ENCODE data around the gene TMEM30A.

Gene TMEM30A

GRCh38 chr6:75291744-75292143, 7.2 kb upstream of the TMEM30A start:
- DNase-seq (ENCODE audit: low spot score) = no peak

DNA sequence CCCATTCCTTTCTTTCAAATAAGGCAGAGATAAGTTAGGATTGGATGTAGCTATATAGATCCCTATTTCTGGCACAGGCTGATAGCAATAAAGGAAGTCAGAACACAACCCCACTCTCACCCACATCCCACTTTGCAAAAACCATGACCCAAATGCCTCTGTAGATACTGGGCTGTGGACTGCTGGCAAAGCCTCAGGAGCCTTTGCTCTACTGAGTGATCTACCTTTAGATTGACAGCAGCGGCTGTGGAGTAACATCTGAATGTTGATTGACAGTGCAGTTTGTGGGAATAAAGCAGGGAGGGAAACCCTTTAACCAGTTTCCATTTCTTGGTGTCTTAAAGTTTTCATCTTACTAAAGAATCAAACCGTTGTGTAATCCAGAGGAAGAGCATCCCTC, 6.7 kb upstream of the TMEM30A start:
- no peak for DNase-seq (ENCODE audit: low spot score)

DNA sequence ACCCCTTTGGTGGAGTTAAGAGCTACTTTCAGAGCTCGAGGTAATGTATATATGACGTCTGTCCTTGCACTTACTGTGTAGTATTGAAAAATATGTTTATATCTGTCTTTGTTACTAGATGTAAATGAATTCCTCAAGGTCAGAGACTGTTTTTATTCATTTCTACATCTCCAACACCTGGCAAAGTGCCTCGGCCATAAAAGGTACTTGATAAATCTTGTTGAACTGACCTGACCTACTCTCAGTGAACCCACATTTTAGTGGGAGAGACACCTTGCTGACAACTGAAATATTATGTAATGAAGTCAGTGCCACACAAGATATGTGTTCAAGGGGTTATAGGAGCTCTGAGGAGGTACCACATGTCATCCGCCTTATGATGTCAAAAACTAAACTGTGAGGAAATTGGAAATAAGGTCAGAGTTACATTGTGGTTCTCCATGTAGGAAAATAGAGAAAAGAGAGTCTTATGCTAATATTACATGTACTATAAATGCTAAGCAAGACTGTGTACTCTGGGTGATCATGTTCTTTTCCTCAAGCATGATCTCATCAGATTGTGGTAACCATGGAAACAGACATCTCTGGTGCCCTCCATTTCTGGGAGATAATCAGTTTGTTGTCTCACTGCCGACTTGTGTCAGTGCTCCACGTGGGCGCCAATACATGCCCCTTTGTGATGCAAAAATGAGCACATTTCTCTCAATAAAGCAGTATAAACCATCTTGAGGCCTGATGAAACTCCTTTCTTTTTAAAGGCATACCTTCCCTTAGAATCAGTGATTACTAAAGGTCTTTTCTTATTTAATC, 5.7 kb upstream of the TMEM30A start:
- DNase-seq (ENCODE audit: low spot score) = no peak

GRCh38 chr6:75288023-75288422, 3.4 kb upstream of the TMEM30A start:
- no peak for DNase-seq (ENCODE audit: low spot score)

DNA sequence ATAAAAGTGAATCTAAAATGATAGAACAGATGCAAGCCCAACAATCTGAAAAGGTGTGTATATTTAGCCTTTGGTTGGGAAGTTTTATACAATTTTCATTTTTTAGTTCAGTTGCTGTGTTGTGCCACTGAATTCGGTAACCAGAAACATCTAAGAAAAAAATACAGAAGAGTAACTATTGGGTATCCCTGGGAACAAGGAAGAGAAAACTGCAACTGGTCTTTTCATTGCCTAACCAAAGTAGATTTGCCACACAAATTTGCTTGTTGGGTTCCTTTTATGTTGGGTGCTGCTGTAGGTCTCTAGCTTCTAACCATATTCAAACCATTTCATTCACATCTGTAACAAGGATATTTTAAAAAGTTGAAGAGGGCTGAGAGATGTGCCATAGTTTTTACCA, 2.8 kb upstream of the TMEM30A start:
- DNase-seq (ENCODE audit: low spot score) = no peak

DNA sequence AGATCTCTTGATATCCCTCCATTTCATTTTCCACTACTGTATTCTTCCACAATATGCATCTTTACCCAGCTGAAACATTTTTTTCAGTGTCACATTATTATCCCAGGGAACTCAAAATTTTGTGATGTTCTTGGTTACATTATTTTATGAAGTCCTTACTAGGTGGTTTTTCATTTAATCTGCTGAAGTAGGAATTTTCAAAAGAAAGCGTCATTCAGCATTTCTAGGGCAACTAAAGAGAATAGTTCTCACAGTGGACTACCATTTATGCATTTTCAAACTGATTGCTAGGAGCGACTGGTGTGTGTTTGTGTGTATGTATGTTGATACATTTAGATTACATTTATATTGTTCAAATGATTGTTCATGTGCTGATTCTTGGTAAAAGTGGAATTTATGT, 2.4 kb upstream of the TMEM30A start:
- no peak for DNase-seq (ENCODE audit: low spot score)

DNA sequence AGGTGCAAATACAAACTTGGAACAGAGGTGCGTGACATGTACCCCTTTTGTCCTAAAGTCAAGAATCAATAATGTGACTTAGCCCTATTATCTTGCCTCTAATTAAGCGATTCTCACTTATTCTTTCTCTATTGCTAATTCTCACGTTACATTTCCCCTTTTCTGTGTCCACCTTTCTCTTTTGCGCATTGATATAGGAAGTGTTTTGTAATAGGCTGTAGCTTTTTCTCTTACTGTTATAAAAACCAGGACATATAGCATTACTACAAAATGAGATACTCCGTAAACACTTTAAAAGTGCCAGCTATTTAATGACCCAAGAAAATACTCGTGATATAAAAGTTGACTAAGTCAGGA, 669 bp upstream of the TMEM30A start:
- no peak for DNase-seq (ENCODE audit: low spot score)

GRCh38 chr6:75283907-75284631, 523 bp downstream of the TMEM30A start:
- no peak for DNase-seq (ENCODE audit: low spot score)

- DNase-seq (ENCODE audit: low spot score) = no peak
Observed at GRCh38 chr6:75282706-75283105, 1.9 kb downstream of the TMEM30A start.

DNA sequence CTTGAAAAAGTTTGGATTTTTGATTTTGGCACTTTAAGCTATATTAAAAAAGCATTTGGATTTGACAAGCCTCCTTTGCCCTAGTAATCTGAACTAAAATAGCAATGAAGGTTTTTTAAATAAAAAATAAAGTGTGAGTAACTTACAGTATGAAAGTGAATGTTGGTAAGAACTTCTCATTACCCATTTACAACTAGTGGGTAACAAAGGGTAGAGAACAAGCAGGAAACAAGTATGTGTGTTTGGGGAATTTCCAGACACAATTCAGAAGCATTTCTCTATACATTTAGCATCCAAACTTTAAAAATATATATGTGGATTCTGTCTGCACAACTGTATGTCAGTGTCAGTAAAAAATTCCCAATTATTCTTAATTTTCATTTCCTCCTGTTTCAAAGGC, 2.9 kb downstream of the TMEM30A start:
- DNase-seq (ENCODE audit: low spot score) = no peak

DNA sequence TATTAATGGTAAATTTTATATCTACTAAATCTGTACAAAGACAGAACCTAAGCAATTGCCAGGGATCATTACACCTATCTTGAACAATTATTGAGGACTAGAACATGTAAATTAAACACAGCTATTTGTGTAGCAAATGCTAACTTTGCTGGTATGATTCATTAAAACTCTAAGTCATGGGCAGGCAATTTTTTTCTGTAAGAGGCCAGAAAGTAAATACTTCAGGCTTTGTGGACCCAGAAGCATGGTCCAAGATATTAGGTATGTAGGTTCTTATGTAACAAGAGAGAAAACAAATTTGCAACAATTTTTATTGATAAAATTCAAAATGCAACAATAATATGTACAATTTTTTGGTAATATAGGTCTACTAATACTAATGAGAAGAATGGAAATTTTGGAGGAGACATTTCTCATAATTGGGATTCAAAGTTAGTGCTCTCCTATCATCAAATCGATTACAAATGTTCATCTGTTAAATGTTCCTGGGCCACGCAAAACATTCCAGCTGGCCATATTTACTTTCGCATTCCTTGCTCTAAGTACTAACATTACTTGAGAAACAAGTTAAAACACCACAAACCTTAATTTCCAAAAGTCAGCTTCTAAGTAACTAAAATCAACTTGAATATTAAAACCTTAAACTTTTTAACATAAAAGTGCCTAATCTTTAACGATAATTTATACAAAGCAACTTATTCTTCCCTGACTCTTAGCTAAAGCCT, 4.3 kb downstream of the TMEM30A start:
- DNase-seq (ENCODE audit: low spot score) = no peak

DNA sequence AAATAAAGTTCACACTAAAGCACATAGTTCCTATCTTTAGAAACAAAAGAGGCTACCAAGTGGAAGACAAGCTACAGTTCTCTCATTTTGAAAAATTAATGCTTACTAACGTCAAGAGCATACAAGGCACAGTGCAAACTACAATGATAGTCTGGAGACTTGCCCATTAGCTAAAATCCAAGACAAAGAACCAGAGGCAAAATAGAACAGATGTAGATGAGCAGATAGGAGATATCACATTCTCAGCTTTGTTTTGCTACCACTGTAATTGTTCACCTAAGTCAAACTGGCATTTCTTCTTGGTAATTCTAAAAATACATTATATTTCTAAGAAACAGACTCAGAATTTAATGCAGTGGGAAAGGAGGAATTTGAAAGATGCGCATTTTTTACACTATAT, 5.2 kb downstream of the TMEM30A start:
- no peak for DNase-seq (ENCODE audit: low spot score)

DNA sequence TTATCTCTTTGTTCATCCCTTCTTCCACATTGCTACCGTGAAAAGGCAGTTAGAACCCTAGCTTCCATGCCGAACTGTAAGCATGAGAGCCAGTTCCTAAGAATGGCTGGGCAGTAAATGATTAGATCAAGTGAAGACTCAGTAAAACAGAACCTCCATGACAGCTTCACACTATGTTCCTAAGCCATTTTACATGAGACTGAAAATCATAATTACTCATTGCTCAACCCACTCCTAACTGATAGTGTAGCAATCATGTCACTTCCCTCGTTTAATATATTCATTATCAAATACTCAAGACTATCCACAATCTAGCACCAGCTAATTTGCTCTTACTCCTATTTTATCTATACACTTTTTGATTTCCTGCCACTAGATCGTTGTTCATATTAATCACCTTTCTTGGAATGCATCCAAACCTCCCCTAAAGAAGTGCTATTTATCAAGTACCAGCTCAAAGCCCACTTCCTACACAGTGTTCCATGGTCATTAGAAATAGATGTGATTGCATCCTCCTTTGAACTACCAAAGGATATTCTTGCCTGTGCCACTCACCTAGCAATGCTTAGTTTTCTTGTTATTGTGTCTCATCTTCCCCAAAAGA, 6.0 kb downstream of the TMEM30A start:
- no peak for DNase-seq (ENCODE audit: low spot score)

DNA sequence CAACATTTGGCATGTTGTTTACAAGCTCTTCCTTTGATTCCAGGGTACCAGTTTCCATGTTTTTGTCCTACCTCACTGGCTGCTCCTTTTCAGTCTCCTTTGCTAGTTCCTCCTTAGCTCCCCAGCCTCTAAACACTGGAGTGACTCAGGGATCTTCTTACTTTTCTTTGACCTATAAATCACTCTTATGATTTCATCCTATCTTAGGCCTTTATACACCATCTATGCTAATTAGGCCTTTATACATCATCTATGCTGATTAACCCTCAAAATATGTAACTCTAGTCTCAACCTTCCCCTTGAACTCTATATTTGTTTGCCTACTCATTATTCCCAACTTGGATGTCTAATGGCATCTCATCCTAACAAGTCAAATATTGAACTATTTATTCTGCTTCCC, 9.5 kb downstream of the TMEM30A start:
- no peak for DNase-seq (ENCODE audit: low spot score)

- no peak for DNase-seq (ENCODE audit: low spot score)
Observed at GRCh38 chr6:75273009-75273408, 11.6 kb downstream of the TMEM30A start.

GRCh38 chr6:75272145-75272840, 12.3 kb downstream of the TMEM30A start:
- DNase-seq (ENCODE audit: low spot score) = no peak

DNA sequence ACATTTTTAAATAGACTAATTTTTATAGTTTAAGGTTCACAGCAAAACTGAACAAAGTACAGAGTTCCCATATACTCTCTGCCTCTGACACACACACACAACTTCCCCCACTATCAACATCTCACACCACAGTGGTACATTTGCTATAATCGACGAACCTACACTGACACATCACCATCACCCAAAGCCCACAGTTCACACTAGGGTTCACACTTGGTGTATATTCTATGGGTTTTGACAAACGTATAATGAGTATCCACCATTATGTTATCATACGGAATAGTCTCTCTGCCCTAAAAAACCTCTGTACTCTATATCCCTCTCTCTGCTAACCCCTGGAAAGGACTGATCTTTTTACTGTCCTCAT, 15.6 kb downstream of the TMEM30A start:
- no peak for DNase-seq (ENCODE audit: low spot score)

DNA sequence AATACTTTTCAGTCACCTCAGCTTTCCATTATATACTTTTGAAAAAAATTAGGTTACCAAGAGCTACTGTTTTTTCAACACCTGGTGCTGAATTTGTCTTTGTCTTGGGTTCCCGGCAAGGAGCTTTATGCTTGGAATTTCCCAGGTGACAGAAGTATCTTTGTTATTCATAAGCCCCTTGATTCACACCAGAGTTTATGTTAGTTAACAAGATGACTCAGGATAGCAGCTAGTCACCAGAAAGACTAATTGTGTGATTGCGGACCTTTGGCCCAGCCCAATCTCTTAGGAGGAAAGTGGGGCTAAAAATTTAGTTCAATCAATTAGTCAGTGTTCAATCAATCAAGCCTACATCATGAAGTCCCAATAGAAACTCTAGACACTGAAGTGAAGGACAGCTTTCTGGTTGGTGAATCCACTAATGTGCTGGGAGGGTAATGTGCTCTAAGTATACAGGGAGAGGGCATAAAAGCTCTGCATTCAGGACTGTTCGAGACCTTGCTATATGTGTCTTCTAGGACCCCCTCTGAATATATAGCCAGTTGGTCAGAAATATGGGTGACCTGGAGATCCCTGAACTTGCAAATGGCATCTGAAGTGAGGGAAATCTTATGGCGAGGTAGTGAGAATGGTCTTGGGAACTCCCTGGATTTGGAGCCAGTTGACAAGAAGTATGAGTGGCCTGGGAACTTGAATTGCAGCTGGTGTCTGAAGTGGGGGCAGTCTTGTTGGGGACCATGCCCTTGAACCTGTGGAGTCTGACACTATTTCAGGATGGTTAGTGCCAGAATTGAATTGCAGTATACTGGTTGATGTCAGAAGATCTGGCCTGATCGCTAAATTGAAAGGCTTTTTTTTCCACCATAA, 16.2 kb downstream of the TMEM30A start:
- no peak for DNase-seq (ENCODE audit: low spot score)

DNA sequence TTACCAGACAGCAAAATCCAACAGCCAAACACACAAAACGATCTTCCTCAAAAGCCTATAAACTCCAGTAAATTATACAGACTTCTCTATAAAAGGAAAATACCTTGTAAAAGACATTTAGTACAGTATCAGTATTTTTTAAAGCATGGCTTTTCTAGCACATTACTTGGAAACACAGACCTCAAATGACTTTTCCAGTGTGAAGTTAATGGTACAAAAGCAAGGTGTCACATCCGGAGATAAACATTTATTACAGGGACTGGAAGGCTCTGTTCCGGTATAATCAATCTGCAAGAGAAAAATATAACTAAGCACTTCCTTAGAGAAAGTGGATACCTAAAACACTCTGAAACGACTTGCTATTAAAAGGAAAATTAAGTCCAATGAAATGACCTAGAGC, 17.1 kb downstream of the TMEM30A start:
- no peak for DNase-seq (ENCODE audit: low spot score)

GRCh38 chr6:75266716-75267291, 17.8 kb downstream of the TMEM30A start:
- peak; percentile 44 for DNase-seq (ENCODE audit: low spot score)

GRCh38 chr6:75263401-75263750, 21.2 kb downstream of the TMEM30A start:
- no peak for DNase-seq (ENCODE audit: low spot score)
